GM12878 (cell line): ENCODE measurements around the gene ATRNL1. TPM values are rescaled to one million over a fixed set of nuclear protein-coding genes. Genes with fewer than 3 reads are reported as not detected.

Experiments used
- ATAC-seq: fragments of 200-7000 bp; cut with Tn5 transposase; 3 replicates; pipeline ENCODE4 v1.9.1; 2020; ENCODE audit warnings: mild to moderate bottlenecking, moderate library complexity
- BruUV-seq: library from RNA; stranded (reverse); fragments of 400-500 nt; replicated peaks from 2 replicates; lab custom pipeline; 2021; lab: Mats Ljungman, UMichigan
- CTCF ChIA-PET: fragments of 300-600 bp; sonication (Branson Sonifier 250); formaldehyde crosslinking; extraction: SDS; loops from one replicate; lab custom pipeline; 2021; ENCODE audit warnings: inconsistent platforms; lab: Yijun Ruan, JAX
- POLR2A ChIA-PET: fragments of 350-600 bp; formaldehyde crosslinking; extraction: SDS; loops from one replicate; lab custom pipeline; 2021; ENCODE audit warnings: inconsistent platforms; lab: Charles Lee
- RAD21 ChIA-PET: fragments of 300-600 bp; sonication (Branson Sonifier 250); formaldehyde crosslinking; loops from one replicate; lab custom pipeline; 2023; ENCODE audit warnings: antibody characterized with exemption; ENCODE audit not compliant: unreplicated experiment; lab: Charles Lee
- SMC1A ChIA-PET: fragments of 300-600 bp; sonication (Branson Sonifier 250); formaldehyde crosslinking; loops from one replicate; lab custom pipeline; 2023; ENCODE audit not compliant: unreplicated experiment, uncharacterized antibody; lab: Charles Lee
- DNase-seq: peaks from one replicate; pipeline ENCODE4 v3.0.0-alpha.2; 2011; ENCODE audit warnings: low read depth, low spot score
- FAIRE-seq: peaks from 3 replicates; lab custom pipeline; 2011; peaks lifted over from hg19 to GRCh38; lab: Jason Lieb, UNC
- H2AFZ ChIP-seq: 2 replicates; pipeline ENCODE4 v1.6.0; 2011; ENCODE audit warnings: low read depth, low read length, control low read depth; ENCODE audit not compliant: control insufficient read depth
- H3K27ac ChIP-seq: 2 replicates; pipeline ENCODE4 v1.5.1; 2011; ENCODE audit warnings: control low read depth; ENCODE audit not compliant: control insufficient read depth, insufficient read depth
- H3K27me3 ChIP-seq, 2 experiments: replicated peaks in 1 of 2; 2 replicates each; pipeline versions ENCODE4 v1.6.0 to v1.6.1; 2011; ENCODE audit warnings: low read length in 1 of 2; ENCODE audit not compliant: control insufficient read depth in 2 of 2, insufficient read depth in 2 of 2
- H3K36me3 ChIP-seq, 2 experiments: 2 replicates each; pipeline ENCODE4 v1.5.1; 2011; ENCODE audit warnings: low read length in 1 of 2; ENCODE audit not compliant: control insufficient read depth in 2 of 2, insufficient read depth in 2 of 2
- H3K4me1 ChIP-seq: 2 replicates; pipeline ENCODE4 v1.6.1; 2011; ENCODE audit warnings: mild to moderate bottlenecking, low read length, moderate library complexity, mixed read lengths; ENCODE audit not compliant: control insufficient read depth, insufficient read depth
- H3K4me2 ChIP-seq: 2 replicates; pipeline ENCODE4 v1.6.0; 2011; ENCODE audit warnings: control low read depth; ENCODE audit not compliant: control insufficient read depth, insufficient read depth
- H3K4me3 ChIP-seq: fragments of 200-600 bp; sonication (generic); 2 replicates; pipeline ENCODE4 v1.5.1; 2016
- H3K79me2 ChIP-seq: 2 replicates; pipeline ENCODE4 v1.6.0; 2011; ENCODE audit warnings: low read length; ENCODE audit not compliant: control insufficient read depth, insufficient read depth
- H3K9ac ChIP-seq: 2 replicates; pipeline ENCODE4 v1.8.0; 2011; ENCODE audit warnings: low read length, control low read depth, mixed read lengths; ENCODE audit not compliant: control insufficient read depth, insufficient read depth
- H3K9me3 ChIP-seq: replicated peaks from 3 replicates; pipeline ENCODE4 v1.5.1; 2011; ENCODE audit warnings: mild to moderate bottlenecking, low read length; ENCODE audit not compliant: control insufficient read depth, insufficient read depth
- H4K20me1 ChIP-seq: 2 replicates; pipeline ENCODE4 v1.6.0; 2011; ENCODE audit not compliant: control insufficient read depth, insufficient read depth
- ATF7 ChIP-seq: fragments of 450-650 bp; IDR thresholded peaks from 2 replicates; pipeline ENCODE4 v1.6.1; 2016; ENCODE audit warnings: low read depth, mild to moderate bottlenecking
- BMI1 ChIP-seq: fragments of 450-650 bp; IDR thresholded peaks from 2 replicates; pipeline ENCODE4 v1.6.1; 2016; ENCODE audit warnings: mild to moderate bottlenecking, moderate library complexity, borderline replicate concordance
- GABPA ChIP-seq: IDR thresholded peaks from 2 replicates; pipeline ENCODE4 v1.6.1; 2014; ENCODE audit warnings: antibody characterized with exemption, low read depth, mild to moderate bottlenecking, inconsistent platforms
- HSF1 ChIP-seq: fragments of 150-350 bp; IDR thresholded peaks from 2 replicates; pipeline ENCODE4 v1.6.1; 2014; ENCODE audit warnings: mild to moderate bottlenecking, low read depth, low read length
- JUNB ChIP-seq: IDR thresholded peaks from 2 replicates; pipeline ENCODE4 v1.6.1; 2016; ENCODE audit warnings: antibody characterized with exemption, mild to moderate bottlenecking
- RAD21 ChIP-seq: IDR thresholded peaks from 2 replicates; pipeline ENCODE4 v1.6.1; 2011; ENCODE audit warnings: mild to moderate bottlenecking, low read depth, low read length, moderate library complexity; ENCODE audit not compliant: insufficient read depth
- SMARCA5 ChIP-seq: fragments of 450-650 bp; IDR thresholded peaks from 2 replicates; pipeline ENCODE4 v1.6.1; 2017; ENCODE audit warnings: mild to moderate bottlenecking
- ZBTB4 ChIP-seq: fragments of 450-650 bp; formaldehyde crosslinking; IDR thresholded peaks from 2 replicates; pipeline ENCODE4 v1.4.0; 2022; ENCODE audit warnings: mild to moderate bottlenecking, moderate library complexity
- ZSCAN29 ChIP-seq: fragments of 450-650 bp; IDR thresholded peaks from 2 replicates; pipeline ENCODE4 v1.6.1; 2017; ENCODE audit warnings: mild to moderate bottlenecking, moderate library complexity
- WGBS: methylation state at CpG from one replicate; pipeline ENCODE4 v1.1.6; 2016; ENCODE audit warnings: low lambda C conversion rate; ENCODE audit not compliant: insufficient replicate concordance, insufficient coverage; ENCODE audit errors: missing lambda C conversion rate; 5-methylcytosine and 5-hydroxymethylcytosine counted together
- in situ Hi-C: fragments of 300-500 bp; cut with MboI; formaldehyde crosslinking; loops from 9 replicates; pipeline ENCODE4 v1.14.3; 2018; ENCODE audit warnings: mixed read lengths
- intact Hi-C: fragments of 100-400 bp; cut with micrococcal nuclease; formaldehyde crosslinking; loops from one replicate; pipeline ENCODE4 v1.14.2; 2022; ENCODE audit not compliant: unreplicated experiment
- polyA plus RNA-seq, 11 experiments: library from polyadenylated mRNA; depleted of rRNA in 4 of 11; unstranded in 6 of 11; stranded (reverse) in 5 of 11; fragments of >200 nt; fragmentation: Nextera tagmentation in 4 of 11; fragmentation: Illumina TruSeq in 1 of 11; extraction: Ambion mirVana in 4 of 11; extraction: Trizol in 1 of 11; gene quantifications; 1 replicate in 1 of 11; 2 replicates in 10 of 11; pipeline versions ENCODE4 v1.2.1 to v1.2.3, GENCODE V29; 2011 to 2016; ENCODE audit warnings: inconsistent platforms in 2 of 11, missing spikeins in 2 of 11, low read depth in 1 of 11
- total RNA-seq, 4 experiments: library from RNA; depleted of rRNA in 3 of 4; stranded (reverse); fragments of >200 nt in 3 of 4; fragmentation: Illumina TruSeq in 1 of 4; extraction: Trizol in 1 of 4; gene quantifications; 2 replicates each; pipeline versions ENCODE4 v1.2.1 to v1.2.3, GENCODE V29; 2013 to 2021
- TF ChIP-seq, protein P1 (sequence below), 3 experiments: IDR thresholded peaks in 2 of 3; conservative IDR thresholded peaks in 1 of 3; 2 replicates each; pipeline ENCODE4 v1.5.1; 2011; ENCODE audit warnings: low read depth in 3 of 3, low read length in 3 of 3, mild to moderate bottlenecking in 3 of 3, control low read depth in 2 of 3, moderate library complexity in 2 of 3, inconsistent platforms in 1 of 3, mixed read lengths in 1 of 3; ENCODE audit not compliant: control insufficient read depth in 2 of 3, insufficient read depth in 1 of 3; ENCODE audit errors: extremely low read depth in 1 of 3

ATRNL1 gene
- total and polyA plus RNA-seq, 10 of the 15 experiments (the other 5 are each of a cell fraction or from before 2014, with no cell fraction given) = 0.03 to 1.4 (median 0.34) TPM

DNA sequence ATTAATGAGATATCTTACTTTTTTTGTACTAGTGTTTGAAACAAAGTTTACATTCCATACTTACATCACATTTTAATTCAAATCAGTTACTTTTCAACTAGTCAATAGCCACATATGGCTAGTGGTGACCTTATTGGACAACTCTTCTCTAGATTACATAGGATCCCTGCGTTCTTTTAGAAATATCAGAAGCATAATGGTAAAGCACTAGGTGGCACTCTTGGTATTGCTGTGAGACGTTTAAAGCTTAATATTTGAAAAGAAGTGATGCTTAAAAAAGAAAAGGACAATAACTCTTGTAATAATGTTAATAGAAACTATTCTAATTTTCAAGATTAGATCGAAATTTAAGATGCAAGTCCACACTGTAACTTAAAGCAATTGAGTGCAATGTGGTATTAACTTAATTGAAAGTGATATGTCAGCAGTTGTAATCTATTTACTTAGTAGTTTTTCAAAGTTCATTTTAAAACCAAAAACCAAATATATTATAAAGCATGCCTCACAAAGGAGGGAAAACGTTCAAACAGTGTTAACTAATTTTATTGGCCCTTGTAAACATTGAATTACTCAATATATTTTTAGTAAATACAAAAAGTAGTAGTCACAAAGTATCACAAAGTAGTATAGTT lies 339.1 kb downstream of the ATRNL1 start:
- no peaks in the 10 kb centered on the region for H3K9me3 ChIP-seq
- H3K4me2 ChIP-seq = no peak overlapping the region
- SMC1A ChIA-PET = interaction anchor here (0.8 to 1.6 kb wide), 2 partner anchors 10 to 12 kb away, joined by 3 read pairs; no protein-coding TSS in a partner anchor
- no peak overlapping the region for H3K27ac ChIP-seq
- POLR2A ChIA-PET = no interaction called here
- no peak for ATAC-seq
- no peak overlapping the region for H3K9ac ChIP-seq
- H3K27me3 ChIP-seq = no peaks in the 10 kb centered on the region
- CTCF ChIA-PET = interaction anchor here (0.9 to 1.5 kb wide), 4 partner anchors 14 to 1090 kb away, joined by 4 to 8 read pairs (median 4); no protein-coding TSS in a partner anchor
- H3K79me2 ChIP-seq = no peaks in the 10 kb centered on the region
- TF ChIP-seq RAD21 (peak; percentile 31; the same call in 1 of the 2 replicates), ATF7 (no peak)
- TF ChIP-seq, protein P1, sequence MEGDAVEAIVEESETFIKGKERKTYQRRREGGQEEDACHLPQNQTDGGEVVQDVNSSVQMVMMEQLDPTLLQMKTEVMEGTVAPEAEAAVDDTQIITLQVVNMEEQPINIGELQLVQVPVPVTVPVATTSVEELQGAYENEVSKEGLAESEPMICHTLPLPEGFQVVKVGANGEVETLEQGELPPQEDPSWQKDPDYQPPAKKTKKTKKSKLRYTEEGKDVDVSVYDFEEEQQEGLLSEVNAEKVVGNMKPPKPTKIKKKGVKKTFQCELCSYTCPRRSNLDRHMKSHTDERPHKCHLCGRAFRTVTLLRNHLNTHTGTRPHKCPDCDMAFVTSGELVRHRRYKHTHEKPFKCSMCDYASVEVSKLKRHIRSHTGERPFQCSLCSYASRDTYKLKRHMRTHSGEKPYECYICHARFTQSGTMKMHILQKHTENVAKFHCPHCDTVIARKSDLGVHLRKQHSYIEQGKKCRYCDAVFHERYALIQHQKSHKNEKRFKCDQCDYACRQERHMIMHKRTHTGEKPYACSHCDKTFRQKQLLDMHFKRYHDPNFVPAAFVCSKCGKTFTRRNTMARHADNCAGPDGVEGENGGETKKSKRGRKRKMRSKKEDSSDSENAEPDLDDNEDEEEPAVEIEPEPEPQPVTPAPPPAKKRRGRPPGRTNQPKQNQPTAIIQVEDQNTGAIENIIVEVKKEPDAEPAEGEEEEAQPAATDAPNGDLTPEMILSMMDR (IDR thresholded peaks at IDR 0.05 in 2 of 3, conservative IDR thresholded peaks at IDR 0.05 in 1 of 3; ENCODE audit: control insufficient read depth in 2 of 3, extremely low read depth in 1 of 3, insufficient read depth in 1 of 3, low read depth in 3 of 3, low read length in 3 of 3) = peak in 1 of 3 experiments; percentile 33; a peak in 1 of 6 replicates
- H3K4me1 ChIP-seq = no peaks in the 10 kb centered on the region
- RAD21 ChIA-PET = no interaction called here
- H3K4me3 ChIP-seq = no peak overlapping the region
- peak; percentile 31 for FAIRE-seq
- in situ Hi-C loops = no loop called here
- BruUV-seq = no TSS peak
- no peaks in the 10 kb centered on the region for H4K20me1 ChIP-seq
- intact Hi-C loops = no loop called here
- WGBS = 0% methylated on average over 4 of the region's 4 CpGs
- no peaks in the 10 kb centered on the region for H3K36me3 ChIP-seq
- DNase-seq = no peak
- H2AFZ ChIP-seq = no peak overlapping the region

DNA sequence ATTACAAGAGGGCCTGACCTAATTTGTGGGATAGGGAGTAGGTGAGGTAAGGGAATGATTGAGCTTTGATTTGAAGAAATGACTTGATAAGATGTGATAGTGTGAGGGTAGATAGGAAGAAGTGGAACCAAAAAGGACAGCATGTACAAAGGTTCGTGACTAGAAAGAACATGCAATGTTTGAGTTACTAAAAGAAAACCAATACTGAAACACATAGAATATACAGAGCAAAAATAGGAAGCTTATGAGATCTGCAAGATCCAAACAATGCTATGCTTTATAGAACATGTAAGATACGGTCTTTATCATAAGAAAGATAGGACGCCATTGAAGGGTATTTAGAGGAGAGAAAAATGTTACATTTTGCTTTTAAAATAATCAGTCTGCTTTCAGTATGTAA lies 343.8 kb downstream of the ATRNL1 start:
- BruUV-seq = no TSS peak
- DNase-seq = no peak
- no peak for FAIRE-seq
- no peak overlapping the region for H3K27ac ChIP-seq
- RAD21 ChIA-PET = no interaction called here
- POLR2A ChIA-PET = no interaction called here
- no peaks in the 10 kb centered on the region for H3K9me3 ChIP-seq
- in situ Hi-C loops (no loop called here), intact Hi-C loops (no loop called here)
- 27% methylated on average over 3 of the region's 3 CpGs for WGBS
- no peaks in the 10 kb centered on the region for H3K36me3 ChIP-seq
- ATAC-seq = no peak
- no peaks in the 10 kb centered on the region for H3K4me1 ChIP-seq
- H2AFZ ChIP-seq = no peak overlapping the region
- H3K9ac ChIP-seq = no peak overlapping the region
- H3K79me2 ChIP-seq = no peaks in the 10 kb centered on the region
- SMC1A ChIA-PET = interaction anchor here (0.6 to 1.2 kb wide), 2 partner anchors 160 to 1662 kb away, joined by 3 read pairs; no protein-coding TSS in a partner anchor
- CTCF ChIA-PET = interaction anchor here (1.1 kb wide), 1 partner anchor 10 kb away, joined by 3 read pairs; no protein-coding TSS in a partner anchor
- no peak overlapping the region for H3K4me3 ChIP-seq
- no peak overlapping the region for H3K4me2 ChIP-seq
- H4K20me1 ChIP-seq = no peaks in the 10 kb centered on the region
- H3K27me3 ChIP-seq = no peaks in the 10 kb centered on the region
- TF ChIP-seq GABPA = no peak
- no peak for TF ChIP-seq JUNB
- TF ChIP-seq ZSCAN29 = no peak
- no peak for TF ChIP-seq ZBTB4 (CRISPR knock-in tag)
- no peak for TF ChIP-seq HSF1
- no peak for TF ChIP-seq BMI1
- no peak for TF ChIP-seq SMARCA5
